PC-3 (cell line): ENCODE results near the gene GLB1L3. TPM values are rescaled to one million over a fixed set of nuclear protein-coding genes. Genes with fewer than 3 reads are reported as not detected.

Experiments used
- ATAC-seq: fragments of 200-7000 bp; cut with Tn5 transposase; 2 replicates; pipeline ENCODE4 v1.9.1; 2020; ENCODE audit warnings: mild to moderate bottlenecking, moderate library complexity
- BruUV-seq: library from RNA; stranded (reverse); fragments of 400-500 nt; replicated peaks from 2 replicates; lab custom pipeline; 2021; lab: Mats Ljungman, UMichigan
- CTCF ChIA-PET: fragments of 300-600 bp; sonication (Branson Sonifier 250); formaldehyde crosslinking; loops from one replicate; lab custom pipeline; 2022; ENCODE audit warnings: antibody characterized with exemption; lab: Charles Lee
- POLR2A ChIA-PET: fragments of 300-600 bp; sonication (Branson Sonifier 250); formaldehyde crosslinking; loops from one replicate; lab custom pipeline; 2022; ENCODE audit warnings: antibody characterized with exemption; ENCODE audit not compliant: unreplicated experiment; lab: Charles Lee
- DNase-seq: peaks from one replicate; pipeline ENCODE4 v3.0.0-alpha.2; 2015
- H2AFZ ChIP-seq: fragments of 300-600 bp; sonication (generic); 2 replicates; pipeline ENCODE4 v1.6.0; 2016; ENCODE audit warnings: antibody characterized with exemption, low read length
- H3F3A ChIP-seq: fragments of 300-600 bp; sonication (generic); one replicate; pipeline ENCODE4 v1.6.0; 2017; ENCODE audit warnings: antibody characterized with exemption, low read length, control low read depth, mild to moderate bottlenecking; ENCODE audit not compliant: unreplicated experiment
- H3K27ac ChIP-seq: fragments of 300-600 bp; sonication (generic); 2 replicates; pipeline ENCODE4 v1.5.1; 2016; ENCODE audit warnings: mild to moderate bottlenecking, low read length
- H3K27me3 ChIP-seq: fragments of 300-600 bp; sonication (generic); 2 replicates; pipeline ENCODE4 v1.6.1; 2016; ENCODE audit warnings: low read length, mixed read lengths
- H3K36me3 ChIP-seq: fragments of 300-600 bp; sonication (generic); 2 replicates; pipeline ENCODE4 v1.6.1; 2016; ENCODE audit warnings: low read depth, mixed run types, low read length, mixed read lengths
- H3K4me1 ChIP-seq: fragments of 300-600 bp; sonication (generic); 2 replicates; pipeline ENCODE4 v1.5.1; 2016; ENCODE audit warnings: low read length; ENCODE audit not compliant: insufficient read depth
- H3K4me2 ChIP-seq: fragments of 300-600 bp; sonication (generic); 2 replicates; pipeline ENCODE4 v1.6.0; 2016; ENCODE audit warnings: low read length
- H3K4me3 ChIP-seq: fragments of 300-600 bp; sonication (generic); 2 replicates; pipeline ENCODE4 v1.5.1; 2016; ENCODE audit warnings: mild to moderate bottlenecking, low read length, mixed read lengths
- H3K79me2 ChIP-seq: fragments of 300-600 bp; sonication (generic); 2 replicates; pipeline ENCODE4 v1.6.1; 2017; ENCODE audit warnings: low read length, mixed read lengths
- H3K9ac ChIP-seq: fragments of 300-600 bp; sonication (generic); 2 replicates; pipeline ENCODE4 v1.6.0; 2016; ENCODE audit warnings: mild to moderate bottlenecking, low read length
- H3K9me2 ChIP-seq: fragments of 300-600 bp; sonication (generic); replicated peaks from 2 replicates; pipeline ENCODE4 v1.6.1; 2016; ENCODE audit warnings: mixed run types, low read length, mixed read lengths
- H3K9me3 ChIP-seq: fragments of 300-600 bp; sonication (generic); 2 replicates; pipeline ENCODE4 v1.6.1; 2016; ENCODE audit warnings: low read length, mixed read lengths
- H4K20me1 ChIP-seq: fragments of 300-600 bp; sonication (generic); 2 replicates; pipeline ENCODE4 v1.6.1; 2016; ENCODE audit warnings: low read length, mixed read lengths
- EZH2 ChIP-seq: fragments of 300-600 bp; sonication (generic); IDR thresholded peaks from one replicate; pipeline ENCODE4 v1.6.1; 2017; ENCODE audit warnings: antibody characterized with exemption, mild to moderate bottlenecking, low read length; ENCODE audit not compliant: unreplicated experiment
- EZH2phosphoT487 ChIP-seq: fragments of 300-600 bp; sonication (generic); IDR thresholded peaks from 2 replicates; pipeline ENCODE4 v1.6.1; 2018; ENCODE audit warnings: mild to moderate bottlenecking, antibody characterized with exemption, low read length, borderline replicate concordance
- intact Hi-C: fragments of 100-400 bp; cut with micrococcal nuclease; formaldehyde crosslinking; loops from 2 replicates; pipeline ENCODE4 v1.9.0; 2023
- total RNA-seq: library from RNA; depleted of rRNA; stranded (reverse); fragments of >200 nt; gene quantifications from 2 replicates; pipeline ENCODE4 v1.2.3, GENCODE V29; 2014
- TF ChIP-seq, protein P1 (sequence below): fragments of 300-600 bp; sonication (generic); conservative IDR thresholded peaks from 2 replicates; pipeline ENCODE4 v1.5.1; 2017; ENCODE audit warnings: antibody characterized with exemption, low read depth, mild to moderate bottlenecking, low read length

Gene GLB1L3
- total RNA-seq, 1 experiment from 2014 or later, result not detected

DNA sequence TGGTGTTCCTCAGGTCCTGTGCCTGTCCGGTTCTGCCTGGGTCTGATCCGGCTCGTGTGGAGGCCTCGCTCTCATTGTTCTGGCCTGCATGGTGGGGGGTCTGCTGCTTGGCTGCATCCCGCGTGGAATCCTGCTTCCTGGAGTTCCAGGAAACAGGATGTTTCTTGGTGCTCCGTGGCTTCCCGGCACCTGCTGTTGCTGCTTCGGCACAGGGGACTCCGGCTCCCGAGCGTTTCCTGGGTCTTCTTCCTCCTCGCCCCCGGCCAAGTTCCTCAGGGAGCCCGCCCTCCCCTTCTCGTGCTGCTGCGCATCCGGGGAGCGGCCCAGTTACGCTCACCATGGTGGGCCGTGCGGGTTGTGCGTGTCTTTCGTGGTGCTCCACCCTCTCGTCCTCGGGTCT lies 85.5 kb downstream of the GLB1L3 start:
- H3K27me3 ChIP-seq, result peaks cover 10% of the 10 kb centered on the region
- H3K36me3 ChIP-seq, result no peaks in the 10 kb centered on the region
- ChIA-PET CTCF (no interaction called here), POLR2A (no interaction called here)
- no TSS peak for BruUV-seq
- no peaks in the 10 kb centered on the region for H3F3A ChIP-seq
- DNase-seq (no peak), ATAC-seq (no peak)
- no peak overlapping the region for H3K27ac ChIP-seq
- no peak overlapping the region for H3K4me2 ChIP-seq
- H3K4me3 ChIP-seq, result no peak overlapping the region
- no peak overlapping the region for H2AFZ ChIP-seq
- intact Hi-C loops, result no loop called here
- no peak for TF ChIP-seq EZH2phosphoT487
- TF ChIP-seq, protein P1, sequence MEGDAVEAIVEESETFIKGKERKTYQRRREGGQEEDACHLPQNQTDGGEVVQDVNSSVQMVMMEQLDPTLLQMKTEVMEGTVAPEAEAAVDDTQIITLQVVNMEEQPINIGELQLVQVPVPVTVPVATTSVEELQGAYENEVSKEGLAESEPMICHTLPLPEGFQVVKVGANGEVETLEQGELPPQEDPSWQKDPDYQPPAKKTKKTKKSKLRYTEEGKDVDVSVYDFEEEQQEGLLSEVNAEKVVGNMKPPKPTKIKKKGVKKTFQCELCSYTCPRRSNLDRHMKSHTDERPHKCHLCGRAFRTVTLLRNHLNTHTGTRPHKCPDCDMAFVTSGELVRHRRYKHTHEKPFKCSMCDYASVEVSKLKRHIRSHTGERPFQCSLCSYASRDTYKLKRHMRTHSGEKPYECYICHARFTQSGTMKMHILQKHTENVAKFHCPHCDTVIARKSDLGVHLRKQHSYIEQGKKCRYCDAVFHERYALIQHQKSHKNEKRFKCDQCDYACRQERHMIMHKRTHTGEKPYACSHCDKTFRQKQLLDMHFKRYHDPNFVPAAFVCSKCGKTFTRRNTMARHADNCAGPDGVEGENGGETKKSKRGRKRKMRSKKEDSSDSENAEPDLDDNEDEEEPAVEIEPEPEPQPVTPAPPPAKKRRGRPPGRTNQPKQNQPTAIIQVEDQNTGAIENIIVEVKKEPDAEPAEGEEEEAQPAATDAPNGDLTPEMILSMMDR, result no peak
- H4K20me1 ChIP-seq, result no peaks in the 10 kb centered on the region; the same call in 1 of the 2 replicates
- no peaks in the 10 kb centered on the region for H3K9me3 ChIP-seq
- no peak overlapping the region for H3K9ac ChIP-seq
- no peaks in the 10 kb centered on the region for H3K79me2 ChIP-seq
- no peaks in the 10 kb centered on the region for H3K9me2 ChIP-seq
- no peaks in the 10 kb centered on the region for H3K4me1 ChIP-seq

DNA sequence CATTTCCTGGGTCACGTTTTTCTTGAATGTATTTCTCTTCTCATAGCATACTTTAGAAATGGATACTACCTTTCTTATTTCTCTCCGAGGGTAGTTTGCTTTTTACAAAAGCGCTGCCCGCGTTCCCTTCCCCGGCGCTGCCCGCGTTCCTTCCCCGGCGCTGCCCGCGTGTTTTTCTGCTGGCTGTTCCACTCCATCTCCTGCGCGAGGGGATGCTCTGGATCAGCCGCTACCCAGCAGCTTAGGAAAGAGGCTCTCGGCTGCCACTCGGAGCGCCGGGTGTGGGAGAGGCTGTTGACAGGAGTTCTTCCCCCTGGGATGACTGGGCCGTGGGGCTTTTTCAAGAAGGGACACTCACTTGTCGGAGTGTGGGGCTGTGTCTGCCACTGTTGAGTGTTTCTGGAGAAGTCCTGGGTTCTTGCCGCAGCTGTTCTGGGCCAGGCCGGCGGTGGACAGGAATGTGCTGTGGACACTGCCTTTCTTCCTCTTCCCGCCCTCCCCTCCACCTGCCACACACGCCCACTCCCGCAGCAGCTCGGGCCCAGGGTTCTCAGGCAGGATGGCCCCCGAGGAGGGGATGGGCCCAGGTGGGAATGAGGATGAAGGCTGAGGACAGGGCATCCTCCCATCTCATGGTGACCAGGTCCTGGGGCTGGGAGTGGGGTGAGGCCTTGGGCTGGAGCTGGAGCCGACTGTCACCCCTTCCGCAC lies 86.2 kb downstream of the GLB1L3 start:
- Histone ChIP-seq H3K27ac (no peak overlapping the region), H2AFZ (no peak overlapping the region), H3K36me3 (no peaks in the 10 kb centered on the region), H3F3A (no peaks in the 10 kb centered on the region), H3K79me2 (no peaks in the 10 kb centered on the region), H3K27me3 (peaks cover 15% of the 10 kb centered on the region), H3K4me3 (no peak overlapping the region), H3K9me2 (no peaks in the 10 kb centered on the region), H3K4me1 (no peaks in the 10 kb centered on the region), H3K9me3 (no peaks in the 10 kb centered on the region), H4K20me1 (no peaks in the 10 kb centered on the region; the same call in 1 of the 2 replicates), H3K9ac (no peak overlapping the region), H3K4me2 (no peak overlapping the region)
- ChIA-PET CTCF (no interaction called here), POLR2A (no interaction called here)
- DNase-seq, result no peak
- TF ChIP-seq, protein P1, result no peak
- no peak for TF ChIP-seq EZH2
- ATAC-seq, result no peak
- intact Hi-C loops, result no loop called here
- no TSS peak for BruUV-seq

DNA sequence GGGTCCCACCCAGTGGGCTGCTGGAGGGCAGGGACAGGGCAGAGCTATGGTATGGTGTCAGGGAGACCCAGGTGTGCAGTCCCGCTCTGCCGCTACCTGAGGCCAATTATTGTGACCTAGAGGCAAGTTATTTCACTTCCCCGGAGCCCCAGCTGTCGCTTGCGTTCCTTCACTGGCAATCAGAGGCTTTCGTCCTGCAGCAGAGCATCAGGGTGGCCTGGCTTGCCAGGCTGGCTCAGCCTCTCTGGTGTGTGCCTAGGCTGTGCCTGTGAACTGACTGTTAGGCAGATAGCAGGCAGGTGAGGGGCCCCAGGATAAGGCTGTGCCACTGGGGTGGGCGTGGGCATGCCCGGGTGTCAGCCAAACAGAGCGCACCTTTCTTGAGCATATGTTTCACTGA lies 87.0 kb downstream of the GLB1L3 start:
- ChIA-PET POLR2A (no interaction called here), CTCF (no interaction called here)
- no TSS peak for BruUV-seq
- Histone ChIP-seq H3K36me3 (no peaks in the 10 kb centered on the region), H3K4me3 (no peak overlapping the region), H3K9me3 (no peaks in the 10 kb centered on the region), H3K9ac (no peak overlapping the region), H2AFZ (no peak overlapping the region), H3K9me2 (no peaks in the 10 kb centered on the region), H3K79me2 (no peaks in the 10 kb centered on the region), H3K4me2 (no peak overlapping the region), H3K27me3 (peaks cover 16% of the 10 kb centered on the region), H3K4me1 (no peaks in the 10 kb centered on the region), H3F3A (no peaks in the 10 kb centered on the region), H4K20me1 (no peaks in the 10 kb centered on the region; the same call in 1 of the 2 replicates), H3K27ac (no peak overlapping the region)
- no peak for ATAC-seq
- DNase-seq, result no peak
- intact Hi-C loops, result no loop called here
- TF ChIP-seq EZH2phosphoT487 (no peak), EZH2 (no peak)
- TF ChIP-seq, protein P1, result no peak
